Activated B cell treated with CpG ODN at 0.5 μM for 24 hours (primary cell): ENCODE measurements around the gene GEN1. TPM values are rescaled to one million over a fixed set of nuclear protein-coding genes. Genes with fewer than 3 reads are reported as not detected.

Experiments
- ATAC-seq: fragments of 200-7000 bp; cut with Tn5 transposase; one replicate; pipeline ENCODE4 v1.10.0; 2021; ENCODE audit warnings: low read depth, mild to moderate bottlenecking, moderate library complexity
- CTCF ChIA-PET: fragments of 350-600 bp; sonication (Branson Sonifier 250); formaldehyde crosslinking; loops from one replicate; lab custom pipeline; 2021; ENCODE audit warnings: antibody characterized with exemption; lab: Charles Lee
- POLR2A ChIA-PET: fragments of 350-600 bp; sonication (Branson Sonifier 250); formaldehyde crosslinking; loops from one replicate; lab custom pipeline; 2021; ENCODE audit warnings: antibody characterized with exemption; lab: Charles Lee
- DNase-seq: peaks from one replicate; pipeline ENCODE4 v3.0.0; 2022
- H3K27ac Mint-ChIP-seq: one replicate; pipeline ENCODE4 v1.8.0; 2020; ENCODE audit warnings: mixed read lengths
- H3K27me3 Mint-ChIP-seq: one replicate; pipeline ENCODE4 v1.8.0; 2021; ENCODE audit warnings: mixed read lengths
- H3K36me3 Mint-ChIP-seq: one replicate; pipeline ENCODE4 v1.8.0; 2021; ENCODE audit warnings: low read depth, mixed read lengths
- H3K4me1 Mint-ChIP-seq: one replicate; pipeline ENCODE4 v1.8.0; 2021; ENCODE audit warnings: mixed read lengths
- H3K4me3 Mint-ChIP-seq: one replicate; pipeline ENCODE4 v1.8.0; 2020; ENCODE audit warnings: mild to moderate bottlenecking, mixed read lengths
- H3K9me3 Mint-ChIP-seq: one replicate; pipeline ENCODE4 v1.8.0; 2020; ENCODE audit warnings: mixed read lengths
- CTCF ChIP-seq: fragments of 200-600 bp; IDR thresholded peaks from one replicate; pipeline ENCODE4 v1.8.0; 2022; ENCODE audit warnings: antibody characterized with exemption, mild to moderate bottlenecking
- intact Hi-C: fragments of 100-400 bp; cut with micrococcal nuclease; formaldehyde crosslinking; loops from one replicate; pipeline ENCODE4 v1.15.1; 2024
- total RNA-seq: library from RNA; stranded (reverse); gene quantifications from 2 replicates; pipeline ENCODE4 v1.2.3, GENCODE V29; 2022

The GEN1 gene
- total RNA-seq, 1 donor from 2014 or later = 163 TPM

GRCh38 chr2:17756668-17757067 lies 2.7 kb downstream of the GEN1 start:
- Mint-ChIP-seq H3K36me3 (peaks cover 43% of the 10 kb centered on the region), H3K9me3 (no peaks in the 10 kb centered on the region), H3K27me3 (no peaks in the 10 kb centered on the region), H3K4me3 (peak overlapping the region; percentile 41), H3K4me1 (peaks cover 49% of the 10 kb centered on the region), H3K27ac (no peak overlapping the region)
- ATAC-seq (no peak), DNase-seq (no peak)
- ChIA-PET POLR2A (interaction anchor here (1.2 to 5.0 kb wide), 2 partner anchors 30 to 46 kb away, joined by 3 to 118 read pairs; no protein-coding TSS in a partner anchor), CTCF (interaction anchor here (2.0 kb wide), 1 partner anchor 74 kb away, joined by 10 read pairs; no protein-coding TSS in a partner anchor)
- intact Hi-C loops = loop anchor here (1.0 kb wide), 1 partner anchor 9 kb away; no protein-coding TSS in a partner anchor
- TF ChIP-seq CTCF = no peak

GRCh38 chr2:17757321-17757720 lies 3.4 kb downstream of the GEN1 start:
- Mint-ChIP-seq H3K27me3 (no peaks in the 10 kb centered on the region), H3K4me3 (no peak overlapping the region), H3K27ac (no peak overlapping the region), H3K9me3 (no peaks in the 10 kb centered on the region), H3K4me1 (peaks cover 42% of the 10 kb centered on the region), H3K36me3 (peaks cover 41% of the 10 kb centered on the region)
- no peak for TF ChIP-seq CTCF
- CTCF ChIA-PET = interaction anchor here (2.0 kb wide), 1 partner anchor 73 kb away, joined by 10 read pairs; no protein-coding TSS in a partner anchor
- intact Hi-C loops = loop anchor here (1.0 kb wide), 1 partner anchor 8 kb away; no protein-coding TSS in a partner anchor
- no peak for ATAC-seq
- DNase-seq = no peak
- POLR2A ChIA-PET = interaction anchor here (0.9 to 5.0 kb wide), 2 partner anchors 24 to 45 kb away, joined by 4 to 118 read pairs; no protein-coding TSS in a partner anchor

- TF ChIP-seq CTCF = no peak
- ATAC-seq (no peak), DNase-seq (no peak)
- intact Hi-C loops = no loop called here
- Mint-ChIP-seq H3K36me3 (peaks cover 42% of the 10 kb centered on the region), H3K4me1 (peaks cover 39% of the 10 kb centered on the region), H3K27me3 (no peaks in the 10 kb centered on the region), H3K27ac (no peak overlapping the region), H3K9me3 (no peaks in the 10 kb centered on the region), H3K4me3 (no peak overlapping the region)
- POLR2A ChIA-PET = interaction anchor here (0.9 kb wide), 1 partner anchor 25 kb away, joined by 4 read pairs; no protein-coding TSS in a partner anchor
- CTCF ChIA-PET = no interaction called here
Observed at GRCh38 chr2:17758118-17758517, 4.2 kb downstream of the GEN1 start.

- no peak for TF ChIP-seq CTCF
- intact Hi-C loops = no loop called here
- CTCF ChIA-PET = no interaction called here
- Mint-ChIP-seq H3K36me3 (peaks cover 51% of the 10 kb centered on the region), H3K4me1 (peaks cover 32% of the 10 kb centered on the region), H3K9me3 (no peaks in the 10 kb centered on the region), H3K4me3 (no peak overlapping the region), H3K27me3 (no peaks in the 10 kb centered on the region), H3K27ac (no peak overlapping the region)
- ATAC-seq (no peak), DNase-seq (no peak)
- POLR2A ChIA-PET = no interaction called here
Observed at GRCh38 chr2:17759805-17760204, 5.9 kb downstream of the GEN1 start.

- no peak overlapping the region for H3K27ac Mint-ChIP-seq
- CTCF ChIA-PET = no interaction called here
- intact Hi-C loops = no loop called here
- H3K4me3 Mint-ChIP-seq = no peak overlapping the region
- no peaks in the 10 kb centered on the region for H3K27me3 Mint-ChIP-seq
- POLR2A ChIA-PET = interaction anchor here (1.2 kb wide), 1 partner anchor 9 kb away, joined by 6 read pairs; the partner anchor contains the start of genes GEN1 and SMC6
- H3K4me1 Mint-ChIP-seq = peaks cover 16% of the 10 kb centered on the region
- H3K9me3 Mint-ChIP-seq = no peaks in the 10 kb centered on the region
- no peak for TF ChIP-seq CTCF
- H3K36me3 Mint-ChIP-seq = peaks cover 56% of the 10 kb centered on the region
- DNase-seq = no peak
- no peak for ATAC-seq
Observed at GRCh38 chr2:17762451-17762850, 8.5 kb downstream of the GEN1 start.
